AG04449 (cell line): ENCODE results near the gene ALG1.
"Not testable (repeated sequence)": the region's sequence is repeated elsewhere in the genome, so short reads cannot be mapped to it uniquely, and the experiment has no call there.

Experiments
- CTCF ChIA-PET: fragments of 350-600 bp; formaldehyde crosslinking; extraction: SDS; loops from one replicate; lab custom pipeline; 2021; ENCODE audit warnings: antibody characterized with exemption; lab: Yijun Ruan, JAX
- POLR2A ChIA-PET: fragments of 400-600, 350-600 bp; formaldehyde crosslinking; extraction: SDS; loops from one replicate; lab custom pipeline; 2020; ENCODE audit warnings: antibody characterized with exemption, inconsistent platforms; lab: Yijun Ruan, JAX
- DNase-seq: peaks from one replicate; pipeline ENCODE4 v3.0.0-alpha.2; 2010; ENCODE audit warnings: low read depth, low spot score
- H3K4me3 ChIP-seq: 2 replicates; pipeline ENCODE4 v1.5.1; 2011; ENCODE audit warnings: low read depth, mild to moderate bottlenecking, control low read depth, low read length
- CTCF ChIP-seq: IDR thresholded peaks from one replicate; pipeline ENCODE4 v1.5.1; 2011; ENCODE audit warnings: mild to moderate bottlenecking, moderate library complexity, low read length, control low read depth, inconsistent platforms; ENCODE audit not compliant: insufficient read depth; ENCODE audit errors: missing control alignments

Gene ALG1

GRCh38 chr16:5095145-5095830, 23.6 kb downstream of the ALG1 start:
- H3K4me3 ChIP-seq, result not testable (repeated sequence)

GRCh38 chr16:5096437-5097060, 24.9 kb downstream of the ALG1 start:
- POLR2A ChIA-PET, DNase-seq, CTCF ChIA-PET: not testable (repeated sequence)
- H3K4me3 ChIP-seq, result peak overlapping the region; percentile 68

More at GRCh38 chr16:5095145-5095830, 23.6 kb downstream of the ALG1 start:
- CTCF ChIA-PET, result interaction anchor here (1.4 kb wide), 1 partner anchor 9 kb away, joined by 4 read pairs; no protein-coding TSS in a partner anchor
- POLR2A ChIA-PET, result interaction anchor here (0.7 kb wide), 1 partner anchor 788 kb away, joined by 4 read pairs; no protein-coding TSS in a partner anchor
- DNase-seq, result not testable (repeated sequence)

- CTCF ChIA-PET, result not testable (repeated sequence)
- POLR2A ChIA-PET, result interaction anchor here (0.6 kb wide), 1 partner anchor 11 kb away, joined by 3 read pairs; no protein-coding TSS in a partner anchor
- DNase-seq, result peak; percentile 1
- H3K4me3 ChIP-seq, result peak overlapping the region; percentile 68
These were observed 25.4 kb downstream of the ALG1 start for GRCh38 chr16:5097061-5097469.

GRCh38 chr16:5097470-5098220, 26.0 kb downstream of the ALG1 start, which contains the start of gene EEF2KMT:
TSS of gene EEF2KMT (minus strand) at chr16:5097795. CDS start at chr16:5097739, 56 bp downstream.
- POLR2A ChIA-PET, result interaction anchor here (0.6 kb wide), 1 partner anchor 12 kb away, joined by 3 read pairs; no protein-coding TSS in a partner anchor
- peak within 1 kb of the TSS; percentile 68 for H3K4me3 ChIP-seq
- CTCF ChIA-PET, result not testable (repeated sequence)
- DNase-seq, result peak; percentile 97

- POLR2A ChIA-PET, CTCF ChIA-PET: not testable (repeated sequence)
- peak; percentile 1 for DNase-seq
These were observed 26.8 kb downstream of the ALG1 start for GRCh38 chr16:5098221-5099159.

GRCh38 chr16:5099174-5099573, 27.5 kb downstream of the ALG1 start:
- H3K4me3 ChIP-seq, POLR2A ChIA-PET, DNase-seq, CTCF ChIA-PET: not testable (repeated sequence)

More at GRCh38 chr16:5098221-5099159, 26.8 kb downstream of the ALG1 start:
- H3K4me3 ChIP-seq, result peak overlapping the region; percentile 60

GRCh38 chr16:5103296-5104032, 31.8 kb downstream of the ALG1 start:
- DNase-seq, H3K4me3 ChIP-seq, CTCF ChIA-PET, POLR2A ChIA-PET: not testable (repeated sequence)

GRCh38 chr16:5105039-5105438, 33.4 kb downstream of the ALG1 start:
- H3K4me3 ChIP-seq, DNase-seq, POLR2A ChIA-PET, CTCF ChIA-PET: not testable (repeated sequence)

- DNase-seq, result no peak
- ChIA-PET CTCF (no interaction called here), POLR2A (no interaction called here)
- no peak overlapping the region for H3K4me3 ChIP-seq
- TF ChIP-seq CTCF, result no peak
These were observed 37.0 kb downstream of the ALG1 start for GRCh38 chr16:5108505-5109158.

- CTCF ChIA-PET, POLR2A ChIA-PET, H3K4me3 ChIP-seq, DNase-seq: not testable (repeated sequence)
These were observed 39.3 kb downstream of the ALG1 start for GRCh38 chr16:5110933-5111332.

GRCh38 chr16:5116780-5117295, 45.2 kb downstream of the ALG1 start:
- POLR2A ChIA-PET, H3K4me3 ChIP-seq, DNase-seq, CTCF ChIA-PET: not testable (repeated sequence)

- DNase-seq, CTCF ChIA-PET, H3K4me3 ChIP-seq, POLR2A ChIA-PET: not testable (repeated sequence)
These were observed 45.9 kb downstream of the ALG1 start for GRCh38 chr16:5117300-5118087.
